Endothelial cell of umbilical vein (primary cell): ENCODE data around the gene CABP2. TPM values are rescaled to one million over a fixed set of nuclear protein-coding genes. Genes with fewer than 3 reads are reported as not detected.

ENCODE experiments used
- BruUV-seq: library from RNA; stranded (reverse); fragments of 400-500 nt; replicated peaks from 2 replicates; lab custom pipeline; 2021; lab: Mats Ljungman, UMichigan
- CTCF ChIA-PET: fragments of 300-600, 350-600 bp; sonication (Branson Sonifier 250); formaldehyde crosslinking; loops from one replicate; lab custom pipeline; 2021; ENCODE audit warnings: antibody characterized with exemption, inconsistent platforms; lab: Charles Lee
- POLR2A ChIA-PET: fragments of 300-600, 350-600 bp; sonication (Branson Sonifier 250); formaldehyde crosslinking; loops from one replicate; lab custom pipeline; 2021; ENCODE audit warnings: antibody characterized with exemption, inconsistent platforms; lab: Charles Lee
- DNase-seq: peaks from one replicate; pipeline ENCODE4 v3.0.0-alpha.2; 2011; ENCODE audit warnings: low read depth, low spot score
- FAIRE-seq: peaks from 2 replicates; lab custom pipeline; 2011; peaks lifted over from hg19 to GRCh38; lab: Jason Lieb, UNC
- H2AFZ ChIP-seq: 2 replicates; pipeline ENCODE4 v1.6.0; 2012; ENCODE audit warnings: low read depth, low read length, control low read depth, inconsistent platforms
- H3K27ac ChIP-seq: 2 replicates; pipeline ENCODE4 v1.5.1; 2011; ENCODE audit warnings: low read depth, mild to moderate bottlenecking, control low read depth, low read length, moderate library complexity; ENCODE audit not compliant: insufficient read depth
- H3K27me3 ChIP-seq, 2 experiments: 2 replicates each; pipeline versions ENCODE4 v1.6.0 to v1.6.1; 2011; ENCODE audit warnings: low read length in 2 of 2, mixed read lengths in 1 of 2; ENCODE audit not compliant: control insufficient read depth in 2 of 2, insufficient read depth in 2 of 2
- H3K36me3 ChIP-seq, 2 experiments: 2 replicates in 1 of 2; 3 replicates in 1 of 2; pipeline ENCODE4 v1.5.1; 2011; ENCODE audit warnings: low read length in 2 of 2, mild to moderate bottlenecking in 1 of 2, moderate library complexity in 1 of 2; ENCODE audit not compliant: control insufficient read depth in 2 of 2, insufficient read depth in 2 of 2; ENCODE audit errors: extremely low read depth in 1 of 2
- H3K4me1 ChIP-seq: 3 replicates; pipeline ENCODE4 v1.5.1; 2011; ENCODE audit warnings: mild to moderate bottlenecking, low read length; ENCODE audit not compliant: control insufficient read depth, insufficient read depth; ENCODE audit errors: extremely low read depth
- H3K4me2 ChIP-seq: 2 replicates; pipeline ENCODE4 v1.6.1; 2011; ENCODE audit warnings: low read length, control low read depth, mixed read lengths; ENCODE audit not compliant: insufficient read depth
- H3K4me3 ChIP-seq, 3 experiments: fragments of 200-600 bp in 1 of 3; sonication (generic), shearing (Covaris generic) in 1 of 3; replicated peaks in 1 of 3; 2 replicates each; pipeline ENCODE4 v1.5.1; 2011 to 2016; ENCODE audit warnings: control low read depth in 3 of 3, low read length in 3 of 3, mild to moderate bottlenecking in 2 of 3, inconsistent platforms in 1 of 3, low read depth in 1 of 3, moderate library complexity in 1 of 3; ENCODE audit not compliant: insufficient read depth in 1 of 3
- H3K79me2 ChIP-seq: 2 replicates; pipeline ENCODE4 v1.6.0; 2012; ENCODE audit warnings: low read length, inconsistent platforms; ENCODE audit not compliant: control insufficient read depth, insufficient read depth
- H3K9ac ChIP-seq: replicated peaks from 2 replicates; pipeline ENCODE3; 2011; ENCODE audit warnings: low read length, control low read depth; ENCODE audit not compliant: insufficient read depth; ENCODE audit errors: extremely low read depth
- H3K9me1 ChIP-seq: replicated peaks from 3 replicates; pipeline ENCODE4 v1.6.0; 2011; ENCODE audit warnings: mild to moderate bottlenecking, low read length; ENCODE audit not compliant: control insufficient read depth, insufficient read depth; ENCODE audit errors: extremely low read depth
- H3K9me3 ChIP-seq: replicated peaks from 2 replicates; pipeline ENCODE4 v1.5.1; 2012; ENCODE audit warnings: low read length, inconsistent platforms; ENCODE audit not compliant: control insufficient read depth, insufficient read depth
- H4K20me1 ChIP-seq: replicated peaks from 2 replicates; pipeline ENCODE3; 2011; ENCODE audit warnings: mild to moderate bottlenecking, low read length; ENCODE audit not compliant: control insufficient read depth, insufficient read depth; ENCODE audit errors: extremely low read depth
- EZH2 ChIP-seq: IDR thresholded peaks from 2 replicates; pipeline ENCODE4 v1.6.1; 2012; ENCODE audit warnings: borderline replicate concordance, low read depth, mild to moderate bottlenecking, moderate library complexity, low read length, inconsistent platforms; ENCODE audit not compliant: severe bottlenecking
- FOS ChIP-seq: IDR thresholded peaks from 2 replicates; pipeline ENCODE4 v1.6.1; 2011; ENCODE audit warnings: mild to moderate bottlenecking, low read length, moderate library complexity, borderline replicate concordance; ENCODE audit not compliant: insufficient read depth
- GATA2 ChIP-seq: IDR thresholded peaks from 2 replicates; pipeline ENCODE4 v1.7.0; 2011; ENCODE audit warnings: low read depth, mild to moderate bottlenecking, moderate library complexity, mixed read lengths, low read length; ENCODE audit not compliant: insufficient read length, insufficient read depth
- MYC ChIP-seq: IDR thresholded peaks from one replicate; pipeline ENCODE4 v1.6.1; 2011; ENCODE audit warnings: mild to moderate bottlenecking, low read depth, low read length
- POLR2A ChIP-seq: IDR thresholded peaks from 2 replicates; pipeline ENCODE4 v1.6.1; 2012; ENCODE audit warnings: low read depth, mild to moderate bottlenecking, control low read depth, low read length
- POLR2AphosphoS5 ChIP-seq: IDR thresholded peaks from 2 replicates; pipeline ENCODE4 v1.6.1; 2012; ENCODE audit warnings: low read depth, mild to moderate bottlenecking, control low read depth, low read length, moderate library complexity; ENCODE audit not compliant: insufficient read depth
- dilution Hi-C: fragments of 300-500 bp; cut with MboI; formaldehyde crosslinking; loops from one replicate; pipeline ENCODE4 v1.15.0; 2019; ENCODE audit warnings: low sequenced_read_pairs; ENCODE audit not compliant: extremely low pct_ligation_motif_present
- intact Hi-C: fragments of 100-400 bp; cut with micrococcal nuclease; formaldehyde crosslinking; loops from one replicate; pipeline ENCODE4 v1.10.0; 2022
- polyA plus RNA-seq, 4 experiments: library from polyadenylated mRNA; depleted of rRNA in 3 of 4; stranded (reverse) in 3 of 4; unstranded in 1 of 4; fragments of >200 nt; gene quantifications; 2 replicates each; pipeline versions ENCODE4 v1.2.1 to v1.2.3, GENCODE V29; 2011 to 2012; ENCODE audit warnings: missing spikeins in 1 of 4
- total RNA-seq: library from RNA; stranded (reverse); gene quantifications from 2 replicates; pipeline ENCODE4 v1.2.3, GENCODE V29; 2021
- TF ChIP-seq, protein P1 (sequence below), 2 donors: IDR thresholded peaks; 1 replicate in 1 of 2; 2 replicates in 1 of 2; pipeline ENCODE4 v1.5.1; 2011; ENCODE audit warnings: low read length in 2 of 2, mild to moderate bottlenecking in 2 of 2, moderate library complexity in 2 of 2, control low read depth in 1 of 2, inconsistent platforms in 1 of 2, low read depth in 1 of 2; ENCODE audit not compliant: insufficient read depth in 1 of 2; ENCODE audit errors: extremely low read depth in 1 of 2

The CABP2 gene
- total and polyA plus RNA-seq, 2 donors (not counting 3 experiments of a cell fraction or from before 2014, with no cell fraction given): not detected

DNA sequence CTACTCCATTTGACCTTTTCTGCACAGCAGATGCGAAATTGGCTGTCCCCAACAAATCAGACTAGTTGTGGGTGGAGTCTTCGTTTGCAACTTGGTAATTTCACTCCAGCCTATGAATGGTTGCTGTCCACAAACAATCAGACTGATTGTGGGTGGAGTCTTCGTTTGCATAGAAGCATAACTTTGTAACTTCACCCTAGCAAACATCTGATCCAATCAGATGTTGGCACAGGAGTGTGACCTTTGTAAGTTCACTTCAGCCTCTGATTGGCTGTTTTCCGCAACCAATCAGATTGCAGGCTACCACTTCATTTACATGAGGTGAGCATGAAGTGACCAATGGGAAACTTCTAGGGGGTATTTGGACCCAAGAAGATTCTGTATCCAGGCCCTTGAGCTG is 16.3 kb upstream of the CABP2 start:
- Histone ChIP-seq H3K9me3 (no peaks in the 10 kb centered on the region), H3K9ac (no peak overlapping the region), H3K79me2 (no peaks in the 10 kb centered on the region), H3K27me3 (no peaks in the 10 kb centered on the region), H4K20me1 (no peaks in the 10 kb centered on the region), H3K27ac (no peak overlapping the region), H3K4me2 (no peak overlapping the region), H3K4me1 (no peaks in the 10 kb centered on the region), H2AFZ (no peak overlapping the region), H3K9me1 (no peaks in the 10 kb centered on the region), H3K36me3 (no peaks in the 10 kb centered on the region), H3K4me3 (no peak overlapping the region)
- no TSS peak for BruUV-seq
- FAIRE-seq: no peak
- ChIA-PET CTCF (no interaction called here), POLR2A (no interaction called here)
- intact Hi-C loops: no loop called here
- dilution Hi-C loops: no loop called here
- no peak for TF ChIP-seq POLR2A
- TF ChIP-seq POLR2AphosphoS5: no peak
- TF ChIP-seq, protein P1, sequence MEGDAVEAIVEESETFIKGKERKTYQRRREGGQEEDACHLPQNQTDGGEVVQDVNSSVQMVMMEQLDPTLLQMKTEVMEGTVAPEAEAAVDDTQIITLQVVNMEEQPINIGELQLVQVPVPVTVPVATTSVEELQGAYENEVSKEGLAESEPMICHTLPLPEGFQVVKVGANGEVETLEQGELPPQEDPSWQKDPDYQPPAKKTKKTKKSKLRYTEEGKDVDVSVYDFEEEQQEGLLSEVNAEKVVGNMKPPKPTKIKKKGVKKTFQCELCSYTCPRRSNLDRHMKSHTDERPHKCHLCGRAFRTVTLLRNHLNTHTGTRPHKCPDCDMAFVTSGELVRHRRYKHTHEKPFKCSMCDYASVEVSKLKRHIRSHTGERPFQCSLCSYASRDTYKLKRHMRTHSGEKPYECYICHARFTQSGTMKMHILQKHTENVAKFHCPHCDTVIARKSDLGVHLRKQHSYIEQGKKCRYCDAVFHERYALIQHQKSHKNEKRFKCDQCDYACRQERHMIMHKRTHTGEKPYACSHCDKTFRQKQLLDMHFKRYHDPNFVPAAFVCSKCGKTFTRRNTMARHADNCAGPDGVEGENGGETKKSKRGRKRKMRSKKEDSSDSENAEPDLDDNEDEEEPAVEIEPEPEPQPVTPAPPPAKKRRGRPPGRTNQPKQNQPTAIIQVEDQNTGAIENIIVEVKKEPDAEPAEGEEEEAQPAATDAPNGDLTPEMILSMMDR (IDR thresholded peaks at IDR 0.05; ENCODE audit: extremely low read depth in 1 of 2, insufficient read depth in 1 of 2, low read depth in 1 of 2, low read length in 2 of 2): no peak
- no peak for TF ChIP-seq FOS
- TF ChIP-seq EZH2: no peak
- no peak for TF ChIP-seq MYC
- no peak for TF ChIP-seq GATA2
- DNase-seq: no peak
